K562 (cell line): ENCODE data around the gene RXRB. TPM values are rescaled to one million over a fixed set of nuclear protein-coding genes. Genes with fewer than 3 reads are reported as not detected.

Experiments
- ARNT ChIP-seq, 2 experiments: fragments of 450-650 bp; IDR thresholded peaks; 2 replicates each; pipeline ENCODE4 v1.6.1; 2016; ENCODE audit warnings: mild to moderate bottlenecking in 1 of 2
- CBX5 ChIP-seq: IDR thresholded peaks from 2 replicates; pipeline ENCODE4 v1.6.1; 2014; ENCODE audit warnings: low read depth, borderline replicate concordance
- CEBPG ChIP-seq, 3 experiments: fragments of 200-800 bp in 1 of 3; sonication (Bioruptor generic) in 1 of 3; sonication (generic) in 1 of 3; formaldehyde crosslinking in 1 of 3; IDR thresholded peaks in 2 of 3; conservative IDR thresholded peaks in 1 of 3; 2 replicates each; pipeline versions ENCODE4 v1.6.1 to v1.8.0; 2016 to 2022; ENCODE audit warnings: missing compliant biosample characterization in 2 of 3, missing genetic modification characterization in 2 of 3, mild to moderate bottlenecking in 1 of 3, missing genetic modification reagents in 1 of 3
- CHCHD3 ChIP-seq: fragments of 250-450 bp; sonication (Bioruptor Pico); IDR thresholded peaks from 2 replicates; pipeline ENCODE4 v2.1.2; 2022; ENCODE audit warnings: mild to moderate bottlenecking
- ELF2 ChIP-seq: fragments of 250-450 bp; sonication (Bioruptor Pico); IDR thresholded peaks from 2 replicates; pipeline ENCODE4 v1.5.0; 2021; ENCODE audit warnings: mild to moderate bottlenecking
- EP300 ChIP-seq: IDR thresholded peaks from 2 replicates; pipeline ENCODE4 v1.6.1; 2012; ENCODE audit warnings: low read length, improper control_type of control experiment
- GTF2F1 ChIP-seq: IDR thresholded peaks from 2 replicates; pipeline ENCODE4 v1.6.1; 2011; ENCODE audit warnings: low read depth, low read length, improper control_type of control experiment
- MEIS2 ChIP-seq: fragments of 450-650 bp; IDR thresholded peaks from 2 replicates; pipeline ENCODE4 v1.6.1; 2014; ENCODE audit warnings: mild to moderate bottlenecking; ENCODE audit not compliant: partially characterized antibody
- MTF1 ChIP-seq: fragments of 250-450 bp; sonication (Bioruptor Pico); IDR thresholded peaks from 2 replicates; pipeline ENCODE4 v1.9.0; 2021; ENCODE audit warnings: moderate library complexity, mild to moderate bottlenecking, inconsistent platforms, borderline replicate concordance
- POLR2A ChIP-seq: fragments of 450-650 bp; conservative IDR thresholded peaks from 2 replicates; pipeline ENCODE4 v1.6.1; 2016
- RBBP5 ChIP-seq: fragments of 200-600 bp; sonication (generic); IDR thresholded peaks from 2 replicates; pipeline ENCODE4 v1.6.1; 2012; ENCODE audit warnings: borderline replicate concordance, mild to moderate bottlenecking, low read length, control low read depth, inconsistent platforms; ENCODE audit not compliant: insufficient read depth, poor library complexity, severe bottlenecking
- RFX7 ChIP-seq: fragments of 250-450 bp; sonication (Bioruptor Pico); IDR thresholded peaks from 2 replicates; pipeline ENCODE4 v1.5.1; 2021; ENCODE audit warnings: mild to moderate bottlenecking
- SMARCA5 ChIP-seq: fragments of 450-650 bp; IDR thresholded peaks from 2 replicates; pipeline ENCODE4 v1.6.1; 2016
- STAG1 ChIP-seq: sonication (generic); formaldehyde crosslinking; IDR thresholded peaks from 2 replicates; pipeline ENCODE4 v1.5.0; 2020; ENCODE audit warnings: missing genetic modification reagents, borderline replicate concordance
- TEAD4 ChIP-seq, 2 experiments: sonication (generic) in 1 of 2; formaldehyde crosslinking in 1 of 2; IDR thresholded peaks; 2 replicates each; pipeline versions ENCODE4 v1.6.1 to v1.8.0; 2012 to 2022; ENCODE audit warnings: borderline replicate concordance in 1 of 2, inconsistent platforms in 1 of 2, low read length in 1 of 2, mild to moderate bottlenecking in 1 of 2, missing genetic modification reagents in 1 of 2
- TRIM28 ChIP-seq: fragments of 450-650 bp; IDR thresholded peaks from 2 replicates; pipeline ENCODE4 v1.6.1; 2017
- XRCC5 ChIP-seq: fragments of 200-400 bp; formaldehyde crosslinking; IDR thresholded peaks from 2 replicates; pipeline ENCODE4 v1.6.1; 2017; ENCODE audit warnings: low read depth, mild to moderate bottlenecking, low read length
- ZC3H8 ChIP-seq: fragments of 450-650 bp; IDR thresholded peaks from 2 replicates; pipeline ENCODE4 v1.6.1; 2017
- polyA plus RNA-seq, 8 experiments: library from polyadenylated mRNA; depleted of rRNA in 4 of 8; stranded (reverse) in 5 of 8; unstranded in 3 of 8; fragments of >200 nt; fragmentation: Nextera tagmentation in 2 of 8; fragmentation: Illumina TruSeq in 1 of 8; extraction: Ambion mirVana in 2 of 8; extraction: Trizol in 1 of 8; gene quantifications; 2 replicates each; pipeline versions ENCODE4 v1.2.1 to v1.2.3, GENCODE V29; 2011 to 2014; ENCODE audit warnings: inconsistent platforms in 1 of 8, missing spikeins in 1 of 8
- total RNA-seq, 7 experiments: library from RNA; depleted of rRNA in 6 of 7; stranded (reverse); fragments of >200 nt in 6 of 7; fragmentation: Illumina TruSeq in 2 of 7; extraction: Trizol in 2 of 7; gene quantifications; 2 replicates each; pipeline versions ENCODE4 v1.2.1 to v1.2.3, GENCODE V29; 2011 to 2021; ENCODE audit warnings: low replicate concordance in 1 of 7
- TF ChIP-seq, protein P1 (sequence below): IDR thresholded peaks from 2 replicates; pipeline ENCODE4 v1.6.1; 2012; ENCODE audit warnings: low read depth, low read length, improper control_type of control experiment, borderline replicate concordance
- TF ChIP-seq, protein P2 (sequence below): sonication (generic); formaldehyde crosslinking; IDR thresholded peaks from 2 replicates; pipeline ENCODE4 v1.8.1; 2023; ENCODE audit warnings: mild to moderate bottlenecking, missing genetic modification reagents
- TF ChIP-seq, protein P3 (sequence below): sonication (generic); formaldehyde crosslinking; IDR thresholded peaks from 2 replicates; pipeline ENCODE4 v1.8.0; 2022; ENCODE audit warnings: mild to moderate bottlenecking, missing genetic modification reagents

RXRB gene
- total and polyA plus RNA-seq, 9 of the 15 experiments (the other 6 are each of a cell fraction or from before 2014, with no cell fraction given): 0.76 to 35.5 (median 18.4) TPM

DNA sequence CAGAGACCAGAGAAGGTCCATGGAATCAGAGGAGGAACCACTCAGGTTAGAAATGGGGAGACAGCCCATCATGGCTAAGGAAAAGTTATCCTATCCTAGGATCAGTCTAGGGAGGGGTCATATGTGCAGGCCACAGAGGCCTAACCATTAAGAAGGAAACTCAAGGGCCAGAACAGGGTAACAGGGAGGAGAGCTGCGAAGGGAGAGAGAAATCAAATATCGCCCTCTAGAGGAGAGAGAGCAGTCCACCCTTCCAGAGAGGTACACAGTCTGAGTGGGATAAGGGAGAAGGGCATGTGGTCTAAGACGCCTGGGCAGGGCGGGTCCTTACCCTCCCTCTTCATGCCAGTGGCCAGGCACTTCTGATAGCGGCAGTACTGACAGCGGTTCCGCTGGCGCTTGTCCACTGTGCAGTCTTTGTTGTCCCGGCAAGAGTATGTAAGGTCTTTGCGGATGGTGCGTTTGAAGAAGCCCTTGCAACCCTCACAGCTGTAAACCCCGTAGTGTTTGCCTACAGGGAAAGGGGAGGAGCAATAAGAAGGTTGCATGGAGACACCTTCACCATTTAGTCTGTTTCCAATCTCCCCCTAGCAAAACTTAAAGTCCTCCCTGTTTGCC, 2.9 kb downstream of the RXRB start (continued):
- TF ChIP-seq, protein P1, sequence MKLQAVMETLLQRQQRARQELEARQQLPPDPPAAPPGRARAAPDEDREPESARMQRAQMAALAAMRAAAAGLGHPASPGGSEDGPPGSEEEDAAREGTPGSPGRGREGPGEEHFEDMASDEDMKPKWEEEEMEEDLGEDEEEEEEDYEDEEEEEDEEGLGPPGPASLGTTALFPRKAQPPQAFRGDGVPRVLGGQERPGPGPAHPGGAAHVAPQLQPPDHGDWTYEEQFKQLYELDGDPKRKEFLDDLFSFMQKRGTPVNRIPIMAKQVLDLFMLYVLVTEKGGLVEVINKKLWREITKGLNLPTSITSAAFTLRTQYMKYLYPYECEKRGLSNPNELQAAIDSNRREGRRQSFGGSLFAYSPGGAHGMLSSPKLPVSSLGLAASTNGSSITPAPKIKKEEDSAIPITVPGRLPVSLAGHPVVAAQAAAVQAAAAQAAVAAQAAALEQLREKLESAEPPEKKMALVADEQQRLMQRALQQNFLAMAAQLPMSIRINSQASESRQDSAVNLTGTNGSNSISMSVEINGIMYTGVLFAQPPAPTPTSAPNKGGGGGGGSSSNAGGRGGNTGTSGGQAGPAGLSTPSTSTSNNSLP: no peak; the same call in 1 of the 2 replicates
- TF ChIP-seq TRIM28: no peak
- TF ChIP-seq MEIS2: no peak
- no peak for TF ChIP-seq POLR2A
- TF ChIP-seq GTF2F1: no peak
- TF ChIP-seq ZC3H8: no peak
- no peak for TF ChIP-seq RFX7 (CRISPR knock-in tag)
- TF ChIP-seq MTF1: no peak
- 0 out of 2 replicates have a peak, but pooled peaks have one; percentile 9 for TF ChIP-seq EP300
- TF ChIP-seq ARNT (IDR thresholded peaks at IDR 0.05): no peak
- TF ChIP-seq XRCC5: no peak
- no peak for TF ChIP-seq CEBPG (CRISPR knock-in tag; IDR thresholded peaks at IDR 0.05)
- no peak for TF ChIP-seq CEBPG (tag; conservative IDR thresholded peaks at IDR 0.05 in 1 of 2, IDR thresholded peaks at IDR 0.05 in 1 of 2)
- no peak for TF ChIP-seq RBBP5
- no peak for TF ChIP-seq CBX5
- no peak for TF ChIP-seq STAG1 (CRISPR knock-in tag)
- TF ChIP-seq, protein P2, sequence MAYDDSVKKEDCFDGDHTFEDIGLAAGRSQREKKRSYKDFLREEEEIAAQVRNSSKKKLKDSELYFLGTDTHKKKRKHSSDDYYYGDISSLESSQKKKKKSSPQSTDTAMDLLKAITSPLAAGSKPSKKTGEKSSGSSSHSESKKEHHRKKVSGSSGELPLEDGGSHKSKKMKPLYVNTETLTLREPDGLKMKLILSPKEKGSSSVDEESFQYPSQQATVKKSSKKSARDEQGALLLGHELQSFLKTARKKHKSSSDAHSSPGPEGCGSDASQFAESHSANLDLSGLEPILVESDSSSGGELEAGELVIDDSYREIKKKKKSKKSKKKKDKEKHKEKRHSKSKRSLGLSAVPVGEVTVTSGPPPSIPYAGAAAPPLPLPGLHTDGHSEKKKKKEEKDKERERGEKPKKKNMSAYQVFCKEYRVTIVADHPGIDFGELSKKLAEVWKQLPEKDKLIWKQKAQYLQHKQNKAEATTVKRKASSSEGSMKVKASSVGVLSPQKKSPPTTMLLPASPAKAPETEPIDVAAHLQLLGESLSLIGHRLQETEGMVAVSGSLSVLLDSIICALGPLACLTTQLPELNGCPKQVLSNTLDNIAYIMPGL (CRISPR knock-in tag): no peak
- no peak for TF ChIP-seq SMARCA5
- no peak for TF ChIP-seq CHCHD3 (CRISPR knock-in tag)
- no peak for TF ChIP-seq TEAD4 (IDR thresholded peaks at IDR 0.05; ENCODE audit: low read length)
- no peak for TF ChIP-seq TEAD4 (CRISPR knock-in tag; IDR thresholded peaks at IDR 0.05; ENCODE audit: borderline replicate concordance)
- no peak for TF ChIP-seq ELF2 (CRISPR knock-in tag)
- TF ChIP-seq, protein P3, sequence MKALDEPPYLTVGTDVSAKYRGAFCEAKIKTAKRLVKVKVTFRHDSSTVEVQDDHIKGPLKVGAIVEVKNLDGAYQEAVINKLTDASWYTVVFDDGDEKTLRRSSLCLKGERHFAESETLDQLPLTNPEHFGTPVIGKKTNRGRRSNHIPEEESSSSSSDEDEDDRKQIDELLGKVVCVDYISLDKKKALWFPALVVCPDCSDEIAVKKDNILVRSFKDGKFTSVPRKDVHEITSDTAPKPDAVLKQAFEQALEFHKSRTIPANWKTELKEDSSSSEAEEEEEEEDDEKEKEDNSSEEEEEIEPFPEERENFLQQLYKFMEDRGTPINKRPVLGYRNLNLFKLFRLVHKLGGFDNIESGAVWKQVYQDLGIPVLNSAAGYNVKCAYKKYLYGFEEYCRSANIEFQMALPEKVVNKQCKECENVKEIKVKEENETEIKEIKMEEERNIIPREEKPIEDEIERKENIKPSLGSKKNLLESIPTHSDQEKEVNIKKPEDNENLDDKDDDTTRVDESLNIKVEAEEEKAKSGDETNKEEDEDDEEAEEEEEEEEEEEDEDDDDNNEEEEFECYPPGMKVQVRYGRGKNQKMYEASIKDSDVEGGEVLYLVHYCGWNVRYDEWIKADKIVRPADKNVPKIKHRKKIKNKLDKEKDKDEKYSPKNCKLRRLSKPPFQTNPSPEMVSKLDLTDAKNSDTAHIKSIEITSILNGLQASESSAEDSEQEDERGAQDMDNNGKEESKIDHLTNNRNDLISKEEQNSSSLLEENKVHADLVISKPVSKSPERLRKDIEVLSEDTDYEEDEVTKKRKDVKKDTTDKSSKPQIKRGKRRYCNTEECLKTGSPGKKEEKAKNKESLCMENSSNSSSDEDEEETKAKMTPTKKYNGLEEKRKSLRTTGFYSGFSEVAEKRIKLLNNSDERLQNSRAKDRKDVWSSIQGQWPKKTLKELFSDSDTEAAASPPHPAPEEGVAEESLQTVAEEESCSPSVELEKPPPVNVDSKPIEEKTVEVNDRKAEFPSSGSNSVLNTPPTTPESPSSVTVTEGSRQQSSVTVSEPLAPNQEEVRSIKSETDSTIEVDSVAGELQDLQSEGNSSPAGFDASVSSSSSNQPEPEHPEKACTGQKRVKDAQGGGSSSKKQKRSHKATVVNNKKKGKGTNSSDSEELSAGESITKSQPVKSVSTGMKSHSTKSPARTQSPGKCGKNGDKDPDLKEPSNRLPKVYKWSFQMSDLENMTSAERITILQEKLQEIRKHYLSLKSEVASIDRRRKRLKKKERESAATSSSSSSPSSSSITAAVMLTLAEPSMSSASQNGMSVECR: no peak
